Measurements from ENCODE around the gene IL13.
"Not testable (repeated sequence)": the region's sequence is repeated elsewhere in the genome, so short reads cannot be mapped to it uniquely, and the experiment has no call there.

IL13 gene

DNA sequence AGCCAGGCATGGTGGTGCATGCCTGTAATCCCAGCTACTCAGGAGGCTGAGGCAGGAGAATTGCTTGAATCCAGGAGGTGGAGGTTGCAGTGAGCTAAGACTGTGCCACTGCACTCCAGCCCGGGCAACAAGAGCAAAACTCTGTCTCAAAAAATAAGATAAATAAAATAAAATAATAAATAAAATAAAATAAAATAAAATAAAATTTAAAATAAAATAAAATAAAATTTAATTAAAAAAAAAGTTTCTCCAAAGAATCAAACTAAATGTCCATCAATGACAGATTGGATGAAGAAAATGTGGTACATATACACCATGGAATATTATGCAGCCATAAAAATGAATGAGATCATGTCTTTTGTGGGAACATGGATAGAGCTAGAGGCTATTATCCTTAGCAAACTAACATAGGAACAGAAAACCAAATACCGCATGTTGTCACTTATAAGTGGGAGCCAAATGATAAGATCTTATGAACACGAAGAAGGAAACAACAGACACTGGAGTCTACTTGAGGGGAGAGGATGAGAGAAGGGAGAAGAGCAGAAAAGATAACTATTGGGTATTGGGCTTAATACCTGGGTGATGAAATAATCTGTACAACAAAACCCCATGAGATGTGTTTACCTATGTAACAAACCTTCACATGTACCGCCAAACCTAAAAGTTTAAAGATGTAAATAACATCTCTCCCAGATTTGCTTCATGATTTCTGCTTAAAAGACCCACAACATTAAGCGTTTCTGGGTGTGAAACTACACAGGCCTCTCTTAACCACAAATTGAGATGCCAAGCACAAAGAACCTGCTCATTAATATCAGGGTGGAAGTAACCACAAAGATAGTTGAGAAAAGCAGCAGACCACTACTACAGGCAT lies 34.0 kb downstream of the IL13 start:
- DNase-seq, result not testable (repeated sequence)

DNA sequence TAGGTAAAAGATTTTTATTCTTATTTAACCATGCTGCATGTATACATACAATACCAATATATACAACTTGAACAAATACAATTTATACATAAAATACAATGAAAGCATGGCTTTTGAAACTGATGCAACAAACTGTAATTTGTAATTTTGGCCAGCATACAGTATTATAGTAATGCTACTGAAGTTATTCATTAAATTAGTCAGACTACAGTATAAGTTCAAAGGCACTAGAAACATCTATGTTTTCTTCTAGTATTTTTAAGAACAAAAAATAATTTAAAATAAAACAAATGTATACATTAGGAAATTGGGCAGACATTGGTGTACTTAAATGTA lies 34.6 kb downstream of the IL13 start:
- DNase-seq, result no peak

DNA sequence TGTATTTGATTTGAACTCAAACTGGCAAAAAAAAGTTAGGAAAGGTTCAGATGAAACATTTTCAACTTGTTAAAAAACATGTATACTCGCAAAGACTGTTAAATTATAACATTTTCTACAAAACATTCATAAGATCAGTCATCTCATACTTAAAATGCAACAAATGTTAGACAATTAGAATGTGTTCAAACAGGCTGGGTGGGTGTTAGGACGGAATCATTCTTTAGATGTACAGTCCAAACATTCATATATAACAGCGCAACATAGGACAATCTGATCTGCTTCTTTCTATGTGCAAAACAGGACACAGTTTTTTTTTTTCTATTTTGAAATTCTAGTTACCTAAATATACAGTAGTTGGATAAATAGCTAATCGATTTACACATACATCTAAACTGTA lies 38.0 kb downstream of the IL13 start:
- no peak for DNase-seq

DNA sequence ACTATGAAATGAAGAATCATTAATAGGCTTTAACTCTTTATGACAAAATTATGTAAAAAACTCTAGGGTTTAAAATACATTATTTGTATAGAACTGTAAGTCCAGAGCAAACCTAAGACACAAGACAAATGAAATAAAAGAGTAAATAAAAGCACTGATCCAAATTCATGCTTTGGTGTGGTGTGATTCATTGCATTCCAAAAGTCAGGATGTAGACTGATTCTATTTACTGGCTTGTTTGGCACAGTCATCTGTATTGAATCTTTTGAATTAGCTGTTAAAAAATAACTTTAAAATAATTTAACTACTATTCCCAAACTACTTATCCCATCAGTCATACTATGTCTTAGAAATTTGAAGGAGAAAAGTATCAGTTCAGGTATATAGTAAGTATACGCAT lies 46.9 kb downstream of the IL13 start:
- no peak for DNase-seq

DNA sequence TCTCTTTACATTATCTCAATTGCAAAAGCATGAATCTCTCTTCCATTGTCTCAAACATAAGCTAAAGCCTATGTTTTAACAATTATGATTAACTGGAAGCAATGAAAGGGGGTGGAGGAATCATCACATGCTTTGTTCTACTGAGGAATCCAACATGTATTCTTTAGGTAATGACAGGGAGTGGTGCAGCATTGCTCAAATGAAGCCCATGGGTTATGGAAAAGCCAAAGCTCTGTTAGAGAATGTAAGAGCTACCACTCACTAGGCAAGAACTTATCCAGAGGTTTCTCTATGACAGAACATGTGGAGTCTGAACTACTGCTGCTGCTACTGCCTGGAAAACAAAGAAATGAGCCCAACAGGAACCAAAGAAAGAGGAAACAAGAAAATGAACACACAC lies 50.7 kb downstream of the IL13 start:
- no peak for DNase-seq
